HCT116 (cell line): ENCODE measurements around the gene FNDC8. TPM values are rescaled to one million over a fixed set of nuclear protein-coding genes. Genes with fewer than 3 reads are reported as not detected.

ENCODE experiments used
- ATAC-seq: fragments of 200-7000 bp; cut with Tn5 transposase; 2 replicates; pipeline ENCODE4 v1.9.1; 2020; ENCODE audit warnings: mild to moderate bottlenecking, moderate library complexity
- BruUV-seq: library from RNA; stranded (reverse); fragments of 400-500 nt; replicated peaks from 2 replicates; lab custom pipeline; 2021; lab: Mats Ljungman, UMichigan
- CTCF ChIA-PET: fragments of 300-600 bp; sonication (Branson Sonifier 250); formaldehyde crosslinking; loops from one replicate; lab custom pipeline; 2021; ENCODE audit warnings: antibody characterized with exemption; lab: Charles Lee
- POLR2A ChIA-PET: fragments of 300-600, 350-600 bp; sonication (Branson Sonifier 250); formaldehyde crosslinking; loops from one replicate; lab custom pipeline; 2021; ENCODE audit warnings: antibody characterized with exemption; lab: Charles Lee
- RAD21 ChIA-PET, 2 experiments: fragments of 300-600 bp; sonication (Branson Sonifier 250); formaldehyde crosslinking; loops; one replicate each; lab custom pipeline; 2023; ENCODE audit warnings: low total read pairs in 2 of 2; ENCODE audit not compliant: uncharacterized antibody in 2 of 2, unreplicated experiment in 2 of 2, low non-redundant PET in 1 of 2; lab: Charles Lee
- DNase-seq: peaks from one replicate; pipeline ENCODE4 v3.0.0-alpha.2; 2010; ENCODE audit warnings: low read depth, low spot score
- H2AFZ ChIP-seq: fragments of 200-600 bp; shearing (Covaris generic), sonication (generic); 2 replicates; pipeline ENCODE4 v1.6.1; 2017; ENCODE audit warnings: low read depth, mixed run types, mixed read lengths, antibody characterized with exemption, low read length; ENCODE audit not compliant: poor library complexity, severe bottlenecking
- H3K27ac ChIP-seq: 2 replicates; pipeline ENCODE4 v1.5.1; 2012; ENCODE audit warnings: low read depth, low read length
- H3K27me3 ChIP-seq: fragments of 200-600 bp; sonication (generic); 2 replicates; pipeline ENCODE4 v1.6.1; 2016; ENCODE audit warnings: mixed run types, low read length, mixed read lengths; ENCODE audit not compliant: insufficient read depth
- H3K36me3 ChIP-seq, 2 experiments: fragments of 200-500 bp in 1 of 2; fragments of 200-600 bp in 1 of 2; sonication (Bioruptor generic) in 1 of 2; sonication (generic) in 1 of 2; 2 replicates each; pipeline versions ENCODE4 v1.5.1 to v1.6.1; 2014 to 2016; ENCODE audit warnings: low read length in 2 of 2, inconsistent platforms in 1 of 2, mixed read lengths in 1 of 2, mixed run types in 1 of 2; ENCODE audit not compliant: insufficient read depth in 2 of 2, control insufficient read depth in 1 of 2
- H3K4me1 ChIP-seq, 2 experiments: fragments of 200-600 bp in 1 of 2; sonication (generic) in 1 of 2; 2 replicates each; pipeline versions ENCODE4 v1.5.1 to v1.6.1; 2012 to 2017; ENCODE audit warnings: low read length in 2 of 2, inconsistent platforms in 1 of 2, mild to moderate bottlenecking in 1 of 2, mixed read lengths in 1 of 2, mixed run types in 1 of 2, moderate library complexity in 1 of 2; ENCODE audit not compliant: insufficient read depth in 2 of 2, control insufficient read depth in 1 of 2
- H3K4me2 ChIP-seq: fragments of 200-600 bp; sonication (generic); 2 replicates; pipeline ENCODE4 v1.6.1; 2017; ENCODE audit warnings: mixed run types, low read length, mixed read lengths
- H3K4me3 ChIP-seq, 2 experiments: fragments of 200-600 bp in 1 of 2; sonication (generic) in 1 of 2; replicated peaks in 1 of 2; 2 replicates each; pipeline ENCODE4 v1.5.1; 2011 to 2016; ENCODE audit warnings: low read length in 2 of 2, control low read depth in 1 of 2, low read depth in 1 of 2, mild to moderate bottlenecking in 1 of 2, mixed read lengths in 1 of 2, mixed run types in 1 of 2
- H3K79me2 ChIP-seq: fragments of 200-600 bp; sonication (generic); 2 replicates; pipeline ENCODE4 v1.6.1; 2017; ENCODE audit warnings: mild to moderate bottlenecking, mixed run types, low read length, moderate library complexity, mixed read lengths; ENCODE audit not compliant: insufficient read depth
- H3K9ac ChIP-seq: fragments of 200-600 bp; sonication (generic); 2 replicates; pipeline ENCODE4 v1.6.1; 2016; ENCODE audit warnings: low read length, mixed read lengths
- H3K9me2 ChIP-seq: fragments of 200-600 bp; sonication (generic), shearing (Covaris generic); 2 replicates; pipeline ENCODE4 v1.6.1; 2017; ENCODE audit warnings: mixed run types, mild to moderate bottlenecking, moderate library complexity; ENCODE audit not compliant: insufficient read depth
- H3K9me3 ChIP-seq, 2 experiments: fragments of 200-500 bp in 1 of 2; fragments of 200-600 bp in 1 of 2; sonication (Bioruptor generic) in 1 of 2; sonication (generic) in 1 of 2; 2 replicates each; pipeline ENCODE4 v1.6.1; 2014 to 2017; ENCODE audit warnings: low read length in 2 of 2, mixed read lengths in 2 of 2, inconsistent platforms in 1 of 2, low read depth in 1 of 2, mild to moderate bottlenecking in 1 of 2, mixed run types in 1 of 2, moderate library complexity in 1 of 2; ENCODE audit not compliant: control insufficient read depth in 1 of 2, insufficient read depth in 1 of 2
- H4K20me1 ChIP-seq: fragments of 200-600 bp; sonication (generic), shearing (Covaris generic); 2 replicates; pipeline ENCODE4 v1.6.1; 2017; ENCODE audit warnings: mixed run types, mild to moderate bottlenecking, moderate library complexity; ENCODE audit not compliant: insufficient read depth
- CBX3 ChIP-seq: IDR thresholded peaks from 2 replicates; pipeline ENCODE4 v1.6.1; 2012; ENCODE audit warnings: low read depth
- CEBPB ChIP-seq: IDR thresholded peaks from 2 replicates; pipeline ENCODE4 v1.6.1; 2012; ENCODE audit warnings: low read depth
- CTCF ChIP-seq, 3 experiments: fragments of 200-600 bp in 1 of 3; sonication (generic) in 1 of 3; IDR thresholded peaks in 2 of 3; conservative IDR thresholded peaks in 1 of 3; 2 replicates each; pipeline ENCODE4 v1.5.1; 2012 to 2017; ENCODE audit warnings: low read depth in 2 of 3, low read length in 2 of 3, antibody characterized with exemption in 1 of 3, borderline replicate concordance in 1 of 3, control low read depth in 1 of 3, mild to moderate bottlenecking in 1 of 3, mixed read lengths in 1 of 3, mixed run types in 1 of 3, moderate library complexity in 1 of 3; ENCODE audit not compliant: insufficient read depth in 1 of 3
- RAD21 ChIP-seq: IDR thresholded peaks from 2 replicates; pipeline ENCODE4 v1.6.1; 2012; ENCODE audit warnings: low read depth, mild to moderate bottlenecking
- SRF ChIP-seq: IDR thresholded peaks from 2 replicates; pipeline ENCODE4 v1.6.1; 2012; ENCODE audit warnings: low read depth
- YY1 ChIP-seq: IDR thresholded peaks from 2 replicates; pipeline ENCODE4 v1.6.1; 2011; ENCODE audit warnings: low read length, low read depth, moderate library complexity, mild to moderate bottlenecking; ENCODE audit not compliant: insufficient replicate concordance; ENCODE audit errors: extremely low read depth
- intact Hi-C: fragments of 100-400 bp; cut with micrococcal nuclease; formaldehyde crosslinking; loops from 2 replicates; pipeline ENCODE4 v1.10.0; 2022
- total RNA-seq: library from RNA; stranded (reverse); gene quantifications from one replicate; pipeline ENCODE4 v1.2.1, GENCODE V29; 2021; ENCODE audit not compliant: unreplicated experiment
- TF ChIP-seq, protein P1 (sequence below): IDR thresholded peaks from 2 replicates; pipeline ENCODE4 v1.6.1; 2012

Gene FNDC8
- total RNA-seq, 1 experiment from 2014 or later, result not detected

- H3K4me3 ChIP-seq, result no peak overlapping the region
- H4K20me1 ChIP-seq, result no peaks in the 10 kb centered on the region
- TF ChIP-seq, protein P1, sequence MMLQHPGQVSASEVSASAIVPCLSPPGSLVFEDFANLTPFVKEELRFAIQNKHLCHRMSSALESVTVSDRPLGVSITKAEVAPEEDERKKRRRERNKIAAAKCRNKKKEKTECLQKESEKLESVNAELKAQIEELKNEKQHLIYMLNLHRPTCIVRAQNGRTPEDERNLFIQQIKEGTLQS, result no peak
- TF ChIP-seq YY1 (no peak), RAD21 (peak; percentile 48), CEBPB (no peak), CTCF (IDR thresholded peaks at IDR 0.05 in 2 of 3, conservative IDR thresholded peaks at IDR 0.05 in 1 of 3; ENCODE audit: borderline replicate concordance in 1 of 3, insufficient read depth in 1 of 3, low read depth in 2 of 3, low read length in 2 of 3) (peak in 2 of 3 experiments; percentile 13 to 21; a peak in 2 of 6 replicates), SRF (no peak), CBX3 (no peak)
- H3K27me3 ChIP-seq, result peaks cover 6% of the 10 kb centered on the region; the same call in 1 of the 2 replicates
- no peaks in the 10 kb centered on the region for H3K4me1 ChIP-seq
- no peak for DNase-seq
- H3K9me2 ChIP-seq, result no peaks in the 10 kb centered on the region
- no peak; the same call in 1 of the 2 replicates for ATAC-seq
- no peaks in the 10 kb centered on the region for H3K9me3 ChIP-seq
- intact Hi-C loops, result loop anchor here (1.0 to 10.0 kb wide), 2 partner anchors 144 to 362 kb away; no protein-coding TSS in a partner anchor
- ChIA-PET RAD21 (no interaction called here), POLR2A (no interaction called here), CTCF (interaction anchor here (0.7 to 1.8 kb wide), 5 partner anchors 350 to 575 kb away, joined by 3 to 7 read pairs (median 3); no protein-coding TSS in a partner anchor)
- no peaks in the 10 kb centered on the region for H3K79me2 ChIP-seq
- no peak overlapping the region for H2AFZ ChIP-seq
- no peaks in the 10 kb centered on the region for H3K36me3 ChIP-seq
- H3K27ac ChIP-seq, result no peak overlapping the region
- H3K9ac ChIP-seq, result no peak overlapping the region
- H3K4me2 ChIP-seq, result no peak overlapping the region
- no TSS peak for BruUV-seq
Observed at GRCh38 chr17:35170968-35171771, 49.8 kb downstream of the FNDC8 start.
